Measurements from ENCODE around the gene TENM4. TPM values are rescaled to one million over a fixed set of nuclear protein-coding genes. Genes with fewer than 3 reads are reported as not detected.

TENM4 gene
- total RNA-seq, 1 donor from 2014 or later = not detected

GRCh38 chr11:78725200-78725599 is 715.6 kb downstream of the TENM4 start:
- Mint-ChIP-seq H3K36me3 (ENCODE audit: low read depth) (no peaks in the 10 kb centered on the region), H3K4me3 (ENCODE audit: low read depth) (no peak overlapping the region), H3K27me3 (ENCODE audit: low read depth) (peaks cover 7% of the 10 kb centered on the region), H3K27ac (no peak overlapping the region), H3K4me1 (ENCODE audit: low read depth) (peaks cover 2% of the 10 kb centered on the region), H3K9me3 (no peaks in the 10 kb centered on the region)
- DNase-seq (ENCODE audit: low spot score) = no peak
- intact Hi-C loops (cut with micrococcal nuclease) = no loop called here

GRCh38 chr11:78722786-78723185 is 718.0 kb downstream of the TENM4 start:
- Mint-ChIP-seq H3K27ac (no peak overlapping the region), H3K4me1 (ENCODE audit: low read depth) (peaks cover 2% of the 10 kb centered on the region), H3K36me3 (ENCODE audit: low read depth) (no peaks in the 10 kb centered on the region), H3K9me3 (no peaks in the 10 kb centered on the region), H3K4me3 (ENCODE audit: low read depth) (no peak overlapping the region), H3K27me3 (ENCODE audit: low read depth) (peaks cover 3% of the 10 kb centered on the region)
- no peak for DNase-seq (ENCODE audit: low spot score)
- intact Hi-C loops (cut with micrococcal nuclease) = no loop called here

- no peak overlapping the region for H3K27ac Mint-ChIP-seq
- H3K4me1 Mint-ChIP-seq (ENCODE audit: low read depth) = peaks cover 2% of the 10 kb centered on the region
- H3K27me3 Mint-ChIP-seq (ENCODE audit: low read depth) = peaks cover 6% of the 10 kb centered on the region
- no peak for DNase-seq (ENCODE audit: low spot score)
- H3K4me3 Mint-ChIP-seq (ENCODE audit: low read depth) = no peak overlapping the region
- no peaks in the 10 kb centered on the region for H3K9me3 Mint-ChIP-seq
- H3K36me3 Mint-ChIP-seq (ENCODE audit: low read depth) = no peaks in the 10 kb centered on the region
- intact Hi-C loops (cut with micrococcal nuclease) = no loop called here
Observed at GRCh38 chr11:78720281-78720989, 720.4 kb downstream of the TENM4 start.

GRCh38 chr11:78717041-78717440 is 723.8 kb downstream of the TENM4 start:
- peaks cover 11% of the 10 kb centered on the region for H3K27me3 Mint-ChIP-seq (ENCODE audit: low read depth)
- no peak for DNase-seq (ENCODE audit: low spot score)
- no peaks in the 10 kb centered on the region for H3K4me1 Mint-ChIP-seq (ENCODE audit: low read depth)
- no peak overlapping the region for H3K27ac Mint-ChIP-seq
- no peak overlapping the region for H3K4me3 Mint-ChIP-seq (ENCODE audit: low read depth)
- H3K9me3 Mint-ChIP-seq = no peaks in the 10 kb centered on the region
- H3K36me3 Mint-ChIP-seq (ENCODE audit: low read depth) = no peaks in the 10 kb centered on the region
- intact Hi-C loops (cut with micrococcal nuclease) = no loop called here

GRCh38 chr11:78715639-78716311 is 725.1 kb downstream of the TENM4 start:
- H3K27ac Mint-ChIP-seq = no peak overlapping the region
- H3K36me3 Mint-ChIP-seq (ENCODE audit: low read depth) = no peaks in the 10 kb centered on the region
- H3K9me3 Mint-ChIP-seq = no peaks in the 10 kb centered on the region
- DNase-seq (ENCODE audit: low spot score) = peak; percentile 18
- H3K27me3 Mint-ChIP-seq (ENCODE audit: low read depth) = peaks cover 11% of the 10 kb centered on the region
- no peak overlapping the region for H3K4me3 Mint-ChIP-seq (ENCODE audit: low read depth)
- intact Hi-C loops (cut with micrococcal nuclease) = loop anchor here (1.0 kb wide), 1 partner anchor 70 kb away; no protein-coding TSS in a partner anchor
- H3K4me1 Mint-ChIP-seq (ENCODE audit: low read depth) = no peaks in the 10 kb centered on the region

GRCh38 chr11:78714539-78714938 is 726.3 kb downstream of the TENM4 start:
- H3K27ac Mint-ChIP-seq = no peak overlapping the region
- H3K27me3 Mint-ChIP-seq (ENCODE audit: low read depth) = peaks cover 11% of the 10 kb centered on the region
- no peaks in the 10 kb centered on the region for H3K4me1 Mint-ChIP-seq (ENCODE audit: low read depth)
- H3K36me3 Mint-ChIP-seq (ENCODE audit: low read depth) = no peaks in the 10 kb centered on the region
- no peaks in the 10 kb centered on the region for H3K9me3 Mint-ChIP-seq
- H3K4me3 Mint-ChIP-seq (ENCODE audit: low read depth) = no peak overlapping the region
- DNase-seq (ENCODE audit: low spot score) = no peak
- intact Hi-C loops (cut with micrococcal nuclease) = no loop called here

- Mint-ChIP-seq H3K4me1 (ENCODE audit: low read depth) (no peaks in the 10 kb centered on the region), H3K4me3 (ENCODE audit: low read depth) (no peak overlapping the region), H3K9me3 (no peaks in the 10 kb centered on the region), H3K27me3 (ENCODE audit: low read depth) (peaks cover 9% of the 10 kb centered on the region), H3K27ac (no peak overlapping the region), H3K36me3 (ENCODE audit: low read depth) (no peaks in the 10 kb centered on the region)
- DNase-seq (ENCODE audit: low spot score) = no peak
- intact Hi-C loops (cut with micrococcal nuclease) = no loop called here
Observed at GRCh38 chr11:78711735-78712134, 729.1 kb downstream of the TENM4 start.

- DNase-seq (ENCODE audit: low spot score) = no peak
- Mint-ChIP-seq H3K4me3 (ENCODE audit: low read depth) (no peak overlapping the region), H3K36me3 (ENCODE audit: low read depth) (no peaks in the 10 kb centered on the region), H3K9me3 (no peaks in the 10 kb centered on the region), H3K27me3 (ENCODE audit: low read depth) (peaks cover 9% of the 10 kb centered on the region), H3K4me1 (ENCODE audit: low read depth) (no peaks in the 10 kb centered on the region), H3K27ac (no peak overlapping the region)
- intact Hi-C loops (cut with micrococcal nuclease) = no loop called here
Observed at GRCh38 chr11:78710417-78710816, 730.4 kb downstream of the TENM4 start.

- Mint-ChIP-seq H3K4me1 (ENCODE audit: low read depth) (no peaks in the 10 kb centered on the region), H3K36me3 (ENCODE audit: low read depth) (no peaks in the 10 kb centered on the region), H3K27ac (no peak overlapping the region), H3K4me3 (ENCODE audit: low read depth) (no peak overlapping the region), H3K27me3 (ENCODE audit: low read depth) (peaks cover 4% of the 10 kb centered on the region), H3K9me3 (no peaks in the 10 kb centered on the region)
- intact Hi-C loops (cut with micrococcal nuclease) = no loop called here
- no peak for DNase-seq (ENCODE audit: low spot score)
Observed at GRCh38 chr11:78708388-78708787, 732.4 kb downstream of the TENM4 start.

- DNase-seq (ENCODE audit: low spot score) = no peak
- Mint-ChIP-seq H3K4me3 (ENCODE audit: low read depth) (no peak overlapping the region), H3K27me3 (ENCODE audit: low read depth) (peaks cover 4% of the 10 kb centered on the region), H3K9me3 (no peaks in the 10 kb centered on the region), H3K27ac (no peak overlapping the region), H3K36me3 (ENCODE audit: low read depth) (no peaks in the 10 kb centered on the region), H3K4me1 (ENCODE audit: low read depth) (no peaks in the 10 kb centered on the region)
- intact Hi-C loops (cut with micrococcal nuclease) = no loop called here
Observed at GRCh38 chr11:78706551-78706950, 734.3 kb downstream of the TENM4 start.

- no peak overlapping the region for H3K4me3 Mint-ChIP-seq (ENCODE audit: low read depth)
- DNase-seq (ENCODE audit: low spot score) = no peak
- intact Hi-C loops (cut with micrococcal nuclease) = no loop called here
Observed at GRCh38 chr11:78704811-78705210, 736.0 kb downstream of the TENM4 start.

GRCh38 chr11:78699609-78700135 is 741.2 kb downstream of the TENM4 start:
- H3K4me1 Mint-ChIP-seq (ENCODE audit: low read depth) = no peaks in the 10 kb centered on the region
- H3K27ac Mint-ChIP-seq = no peak overlapping the region
- no peak overlapping the region for H3K4me3 Mint-ChIP-seq (ENCODE audit: low read depth)
- no peaks in the 10 kb centered on the region for H3K36me3 Mint-ChIP-seq (ENCODE audit: low read depth)
- intact Hi-C loops (cut with micrococcal nuclease) = no loop called here
- H3K27me3 Mint-ChIP-seq (ENCODE audit: low read depth) = peaks cover 19% of the 10 kb centered on the region
- no peaks in the 10 kb centered on the region for H3K9me3 Mint-ChIP-seq
- no peak for DNase-seq (ENCODE audit: low spot score)

More at GRCh38 chr11:78704811-78705210, 736.0 kb downstream of the TENM4 start:
- H3K27me3 Mint-ChIP-seq (ENCODE audit: low read depth) = peaks cover 9% of the 10 kb centered on the region
- no peaks in the 10 kb centered on the region for H3K36me3 Mint-ChIP-seq (ENCODE audit: low read depth)
- no peaks in the 10 kb centered on the region for H3K9me3 Mint-ChIP-seq
- no peaks in the 10 kb centered on the region for H3K4me1 Mint-ChIP-seq (ENCODE audit: low read depth)
- H3K27ac Mint-ChIP-seq = no peak overlapping the region

- Mint-ChIP-seq H3K9me3 (no peaks in the 10 kb centered on the region), H3K27me3 (ENCODE audit: low read depth) (peaks cover 19% of the 10 kb centered on the region), H3K4me3 (ENCODE audit: low read depth) (no peak overlapping the region), H3K4me1 (ENCODE audit: low read depth) (no peaks in the 10 kb centered on the region), H3K36me3 (ENCODE audit: low read depth) (no peaks in the 10 kb centered on the region), H3K27ac (no peak overlapping the region)
- DNase-seq (ENCODE audit: low spot score) = no peak
- intact Hi-C loops (cut with micrococcal nuclease) = no loop called here
Observed at GRCh38 chr11:78698612-78699011, 742.2 kb downstream of the TENM4 start.

All from activated T-helper 2 cell treated with anti-CD3 and anti-CD28 coated beads, Interferon-gamma antibody, Interleukin-2, Interleukin-4, amounts not matched to agents 10 μg/mL and 5 μg/mL and 100 μg/mL, durations not matched to agents 14 hours and 24 hours and 36 hours (primary cell).